A673 (cell line): ENCODE measurements around the gene NCAM2. TPM values are rescaled to one million over a fixed set of nuclear protein-coding genes. Genes with fewer than 3 reads are reported as not detected.

ENCODE experiments used
- BruUV-seq: library from RNA; stranded (reverse); fragments of 400-500 nt; replicated peaks from 2 replicates; lab custom pipeline; 2021; lab: Mats Ljungman, UMichigan
- CTCF ChIA-PET: fragments of 300-600 bp; sonication (Branson Sonifier 250); formaldehyde crosslinking; loops from one replicate; lab custom pipeline; 2022; ENCODE audit warnings: antibody characterized with exemption; lab: Charles Lee
- POLR2A ChIA-PET: fragments of 300-600 bp; sonication (Branson Sonifier 250); formaldehyde crosslinking; loops from one replicate; lab custom pipeline; 2022; ENCODE audit warnings: antibody characterized with exemption; ENCODE audit not compliant: low non-redundant PET; lab: Charles Lee
- DNase-seq: peaks from one replicate; pipeline ENCODE4 v3.0.0-alpha.2; 2015; ENCODE audit warnings: low spot score
- H3K27ac ChIP-seq: fragments of 200-600 bp; sonication (generic); 2 replicates; pipeline ENCODE4 v1.5.1; 2016; ENCODE audit warnings: mixed run types, low read depth, mild to moderate bottlenecking, mixed read lengths, antibody characterized with exemption, low read length; ENCODE audit not compliant: poor library complexity, severe bottlenecking
- H3K27me3 ChIP-seq: fragments of 200-600 bp; sonication (generic); replicated peaks from 2 replicates; pipeline ENCODE4 v1.6.1; 2017; ENCODE audit warnings: mixed run types, low read depth, mild to moderate bottlenecking, mixed read lengths, antibody characterized with exemption, low read length; ENCODE audit not compliant: insufficient read depth, poor library complexity
- H3K36me3 ChIP-seq: fragments of 200-600 bp; sonication (generic); 2 replicates; pipeline ENCODE4 v1.6.1; 2016; ENCODE audit warnings: mixed run types, mild to moderate bottlenecking, mixed read lengths, antibody characterized with exemption, low read length; ENCODE audit not compliant: insufficient read depth, poor library complexity, severe bottlenecking
- H3K4me1 ChIP-seq: fragments of 200-600 bp; sonication (generic); 2 replicates; pipeline ENCODE4 v1.6.1; 2017; ENCODE audit warnings: mixed run types, mild to moderate bottlenecking, mixed read lengths, antibody characterized with exemption, low read length; ENCODE audit not compliant: insufficient read depth, poor library complexity, severe bottlenecking
- H3K4me3 ChIP-seq: fragments of 200-600 bp; sonication (generic); 2 replicates; pipeline ENCODE4 v1.5.1; 2016; ENCODE audit warnings: low read depth, mixed run types, mild to moderate bottlenecking, mixed read lengths, low read length; ENCODE audit not compliant: poor library complexity, severe bottlenecking
- H3K9me3 ChIP-seq: fragments of 200-600 bp; sonication (generic); 2 replicates; pipeline ENCODE4 v1.6.1; 2016; ENCODE audit warnings: mixed run types, low read depth, mild to moderate bottlenecking, mixed read lengths, antibody characterized with exemption, low read length; ENCODE audit not compliant: poor library complexity, severe bottlenecking
- CTCF ChIP-seq: fragments of 300-800, 200-600 bp; sonication (generic); conservative IDR thresholded peaks from 2 replicates; pipeline ENCODE4 v1.5.1; 2017; ENCODE audit warnings: low read depth, mild to moderate bottlenecking, antibody characterized with exemption, low read length, moderate library complexity, mixed read lengths
- EZH2 ChIP-seq: fragments of 200-600 bp; sonication (generic); IDR thresholded peaks from 2 replicates; pipeline ENCODE4 v1.6.1; 2017; ENCODE audit warnings: borderline replicate concordance, low read depth, mild to moderate bottlenecking, mixed read lengths, antibody characterized with exemption, low read length; ENCODE audit not compliant: poor library complexity, severe bottlenecking
- intact Hi-C: fragments of 100-400 bp; cut with micrococcal nuclease; formaldehyde crosslinking; loops from one replicate; pipeline ENCODE4 v1.10.0; 2022; ENCODE audit not compliant: unreplicated experiment
- total RNA-seq: library from RNA; stranded (reverse); gene quantifications from 2 replicates; pipeline ENCODE4 v1.2.3, GENCODE V29; 2021

Gene NCAM2
- total RNA-seq, 1 experiment from 2014 or later: 38.2 TPM

- intact Hi-C loops: no loop called here
- BruUV-seq: no TSS peak
- no peaks in the 10 kb centered on the region for H3K27me3 ChIP-seq
- no peaks in the 10 kb centered on the region for H3K36me3 ChIP-seq
- POLR2A ChIA-PET: no interaction called here
- no peak overlapping the region for H3K27ac ChIP-seq
- TF ChIP-seq EZH2 (no peak), CTCF (no peak)
- H3K9me3 ChIP-seq: no peaks in the 10 kb centered on the region
- no peak overlapping the region for H3K4me3 ChIP-seq
- peaks cover 15% of the 10 kb centered on the region for H3K4me1 ChIP-seq
- CTCF ChIA-PET: no interaction called here
- no peak for DNase-seq
Observed at GRCh38 chr21:21109736-21110135, 111.5 kb downstream of the NCAM2 start.

GRCh38 chr21:21111309-21111920 lies 113.2 kb downstream of the NCAM2 start:
- Histone ChIP-seq H3K36me3 (no peaks in the 10 kb centered on the region), H3K4me1 (peaks cover 15% of the 10 kb centered on the region), H3K4me3 (no peak overlapping the region), H3K9me3 (no peaks in the 10 kb centered on the region), H3K27ac (peak overlapping the region; percentile 10), H3K27me3 (no peaks in the 10 kb centered on the region)
- intact Hi-C loops: no loop called here
- ChIA-PET CTCF (no interaction called here), POLR2A (no interaction called here)
- no TSS peak for BruUV-seq
- TF ChIP-seq EZH2: no peak
- no peak for TF ChIP-seq CTCF
- peak; percentile 34 for DNase-seq

- CTCF ChIA-PET: no interaction called here
Observed at GRCh38 chr21:21114461-21114860, 116.3 kb downstream of the NCAM2 start.

More at GRCh38 chr21:21114461-21114860, 116.3 kb downstream of the NCAM2 start:
- TF ChIP-seq CTCF: no peak
- no peak for TF ChIP-seq EZH2
- Histone ChIP-seq H3K27me3 (no peaks in the 10 kb centered on the region), H3K27ac (no peak overlapping the region), H3K36me3 (no peaks in the 10 kb centered on the region), H3K4me3 (no peak overlapping the region), H3K9me3 (no peaks in the 10 kb centered on the region), H3K4me1 (peaks cover 8% of the 10 kb centered on the region)
- DNase-seq: peak; percentile 29
- intact Hi-C loops: no loop called here
- BruUV-seq: no TSS peak
- POLR2A ChIA-PET: no interaction called here
